DOHH2 (cell line): ENCODE results near the gene SERF1B.
"Not testable (repeated sequence)": the region's sequence is repeated elsewhere in the genome, so short reads cannot be mapped to it uniquely, and the experiment has no call there.

Experiments used
- H3F3A ChIP-seq: fragments of 200-600 bp; sonication (generic), shearing (Covaris generic); 2 replicates; pipeline ENCODE4 v1.6.0; 2016; ENCODE audit warnings: antibody characterized with exemption, mild to moderate bottlenecking; ENCODE audit not compliant: control insufficient read depth, insufficient read depth
- H3K27ac ChIP-seq: fragments of 200-600 bp; sonication (generic); 2 replicates; pipeline ENCODE4 v1.5.1; 2014; ENCODE audit warnings: low read depth, mild to moderate bottlenecking, low read length, moderate library complexity
- H3K27me3 ChIP-seq: fragments of 200-600 bp; sonication (generic); 2 replicates; pipeline ENCODE4 v1.6.1; 2014; ENCODE audit warnings: mild to moderate bottlenecking, low read length, mixed read lengths; ENCODE audit not compliant: control insufficient read depth
- H3K36me3 ChIP-seq: fragments of 200-600 bp; sonication (generic); 2 replicates; pipeline ENCODE4 v1.6.1; 2014; ENCODE audit warnings: mild to moderate bottlenecking, low read length, moderate library complexity, mixed read lengths; ENCODE audit not compliant: control insufficient read depth
- H3K4me1 ChIP-seq: fragments of 200-600 bp; sonication (generic); 2 replicates; pipeline ENCODE4 v1.6.1; 2014; ENCODE audit warnings: mild to moderate bottlenecking, low read length, mixed read lengths; ENCODE audit not compliant: control insufficient read depth
- H3K4me2 ChIP-seq: fragments of 200-600 bp; sonication (generic); 2 replicates; pipeline ENCODE4 v1.6.0; 2014; ENCODE audit warnings: mild to moderate bottlenecking, low read length, moderate library complexity
- H3K4me3 ChIP-seq: fragments of 200-600 bp; sonication (generic); 2 replicates; pipeline ENCODE4 v1.5.1; 2014; ENCODE audit warnings: mild to moderate bottlenecking, low read length, mixed read lengths
- H3K79me2 ChIP-seq: fragments of 200-600 bp; sonication (generic); 2 replicates; pipeline ENCODE4 v1.6.1; 2014; ENCODE audit warnings: mild to moderate bottlenecking, low read length, mixed read lengths; ENCODE audit not compliant: control insufficient read depth
- H3K9me2 ChIP-seq: fragments of 200-600 bp; sonication (generic); replicated peaks from 2 replicates; pipeline ENCODE4 v1.6.1; 2014; ENCODE audit warnings: mild to moderate bottlenecking, low read length, mixed read lengths; ENCODE audit not compliant: control insufficient read depth
- H3K9me3 ChIP-seq: fragments of 200-600 bp; sonication (generic); 2 replicates; pipeline ENCODE4 v1.6.1; 2014; ENCODE audit warnings: antibody characterized with exemption, low read length, mixed read lengths; ENCODE audit not compliant: control insufficient read depth, insufficient read depth
- H4K20me1 ChIP-seq: fragments of 200-600 bp; sonication (generic); 2 replicates; pipeline ENCODE4 v1.6.0; 2014; ENCODE audit warnings: low read depth, mild to moderate bottlenecking, antibody characterized with exemption, low read length, moderate library complexity; ENCODE audit not compliant: control insufficient read depth, insufficient read depth

Gene SERF1B

GRCh38 chr5:70056289-70056942, 31.4 kb downstream of the SERF1B start:
- not testable (repeated sequence) for H3K79me2 ChIP-seq, H4K20me1 ChIP-seq, H3K36me3 ChIP-seq, H3K4me3 ChIP-seq, H3K9me2 ChIP-seq, H3K4me2 ChIP-seq, H3F3A ChIP-seq, H3K27ac ChIP-seq, H3K27me3 ChIP-seq, H3K4me1 ChIP-seq, H3K9me3 ChIP-seq

- H3K9me2 ChIP-seq, H3K27ac ChIP-seq, H3K79me2 ChIP-seq, H3K27me3 ChIP-seq, H3F3A ChIP-seq, H3K4me1 ChIP-seq, H3K9me3 ChIP-seq, H3K4me3 ChIP-seq, H4K20me1 ChIP-seq, H3K36me3 ChIP-seq, H3K4me2 ChIP-seq: not testable (repeated sequence)
Measured at GRCh38 chr5:70057140-70057539, 32.1 kb downstream of the SERF1B start.

DNA sequence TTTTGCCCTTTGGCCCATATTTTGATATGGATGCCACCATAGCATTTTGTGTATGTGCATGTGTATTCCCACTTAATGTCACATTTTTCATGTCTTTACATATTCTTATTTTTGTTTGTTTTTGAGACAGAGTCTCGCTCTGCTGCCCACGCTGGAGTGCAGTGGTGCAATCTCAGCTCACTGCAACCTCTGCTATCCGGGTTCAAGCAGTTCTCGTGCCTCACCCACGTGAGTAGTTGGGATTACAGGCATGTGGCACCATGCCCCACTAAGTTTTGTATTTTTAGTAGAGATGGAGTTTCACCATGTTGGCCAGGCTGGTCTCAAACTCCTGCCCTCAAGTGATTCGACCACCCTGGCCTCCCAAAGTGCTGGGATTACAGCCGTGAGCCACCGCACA, 52.6 kb downstream of the SERF1B start:
- not testable (repeated sequence) for H3K27ac ChIP-seq, H4K20me1 ChIP-seq, H3K4me2 ChIP-seq, H3K9me2 ChIP-seq, H3K4me3 ChIP-seq, H3K4me1 ChIP-seq, H3K9me3 ChIP-seq, H3K79me2 ChIP-seq, H3F3A ChIP-seq, H3K36me3 ChIP-seq, H3K27me3 ChIP-seq

GRCh38 chr5:70088907-70089464, 63.9 kb downstream of the SERF1B start:
- H3K4me3 ChIP-seq, H3K4me1 ChIP-seq, H3K4me2 ChIP-seq, H3K9me2 ChIP-seq, H3K36me3 ChIP-seq, H3F3A ChIP-seq, H3K27me3 ChIP-seq, H3K9me3 ChIP-seq, H3K27ac ChIP-seq, H4K20me1 ChIP-seq, H3K79me2 ChIP-seq: not testable (repeated sequence)

DNA sequence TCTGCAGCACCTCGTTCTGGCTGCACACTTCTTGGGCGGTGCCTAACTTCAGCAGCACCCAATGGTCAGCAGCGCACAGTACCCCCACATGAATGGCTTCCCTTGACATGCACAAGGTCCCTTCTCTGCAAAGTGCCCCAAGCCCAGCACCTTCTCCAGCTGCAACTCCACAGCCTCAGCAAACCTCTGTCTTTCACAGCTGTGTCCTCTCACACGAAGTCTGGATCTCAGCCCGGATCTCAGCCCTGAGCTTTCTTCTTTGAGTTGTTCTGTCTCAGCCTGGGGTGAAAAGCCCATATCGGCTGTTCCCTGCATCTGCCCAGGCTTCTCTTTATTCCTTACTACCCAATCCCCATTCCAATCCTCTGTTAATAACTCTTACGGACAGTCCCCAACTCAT, 66.7 kb downstream of the SERF1B start:
- H3K27ac ChIP-seq, H3K79me2 ChIP-seq, H3K27me3 ChIP-seq, H3K4me2 ChIP-seq, H3K36me3 ChIP-seq, H3K9me3 ChIP-seq, H3F3A ChIP-seq, H3K9me2 ChIP-seq, H3K4me1 ChIP-seq, H4K20me1 ChIP-seq, H3K4me3 ChIP-seq: not testable (repeated sequence)
